Sigmoid colon (tissue), 7 donors: ENCODE results near the gene TMEM179. TPM values are rescaled to one million over a fixed set of nuclear protein-coding genes. Genes with fewer than 3 reads are reported as not detected.

Experiments used
- DNase-seq: peaks from one replicate; pipeline ENCODE4 v3.0.0-alpha.2; 2019
- H3K27ac ChIP-seq, 4 donors: fragments of 200-600 bp; sonication (generic); one replicate each; pipeline ENCODE4 v1.5.1; 2016 to 2019; ENCODE audit warnings: mild to moderate bottlenecking in 1 of 4
- H3K27me3 ChIP-seq, 3 donors: fragments of 200-600 bp; sonication (generic); one replicate each; pipeline ENCODE4 v1.5.1; 2019; ENCODE audit warnings: mild to moderate bottlenecking in 1 of 3
- H3K36me3 ChIP-seq, 4 donors: fragments of 200-600 bp; sonication (generic); one replicate each; pipeline ENCODE4 v1.5.1; 2016 to 2019
- H3K4me1 ChIP-seq, 4 donors: fragments of 200-600 bp; sonication (generic); one replicate each; pipeline ENCODE4 v1.5.1; 2017 to 2019
- H3K4me3 ChIP-seq, 4 donors: fragments of 200-600 bp; sonication (generic); one replicate each; pipeline ENCODE4 v1.5.1; 2017 to 2019; ENCODE audit warnings: mild to moderate bottlenecking in 2 of 4, moderate library complexity in 1 of 4
- H3K9me3 ChIP-seq, 4 donors: fragments of 200-600 bp in 3 of 4; sonication (generic) in 3 of 4; one replicate each; pipeline versions ENCODE4 v1.5.1 to v1.6.1; 2013 to 2019
- EP300 ChIP-seq, 4 donors: sonication (generic); formaldehyde crosslinking; IDR thresholded peaks; one replicate each; pipeline ENCODE4 v1.6.1; 2017; ENCODE audit warnings: antibody characterized with exemption in 4 of 4
- POLR2A ChIP-seq, 2 donors: fragments of 450-650 bp; IDR thresholded peaks; one replicate each; pipeline ENCODE4 v1.6.1; 2016; ENCODE audit warnings: antibody characterized with exemption in 2 of 2, mild to moderate bottlenecking in 2 of 2, moderate library complexity in 2 of 2
- POLR2AphosphoS5 ChIP-seq, 4 donors: sonication (generic); formaldehyde crosslinking; IDR thresholded peaks; one replicate each; pipeline ENCODE4 v1.6.1; 2017; ENCODE audit warnings: antibody characterized with exemption in 4 of 4
- WGBS, 2 donors: extraction: QIAGEN DNeasy Blood & Tissue Kit; methylation state at CpG; one replicate each; pipeline ENCODE4 v1.1.7; 2013; 5-methylcytosine and 5-hydroxymethylcytosine counted together
- intact Hi-C: fragments of 100-400 bp; cut with DNase I; formaldehyde crosslinking; loops from one replicate; pipeline ENCODE4 v1.15.1; 2023
- polyA plus RNA-seq, 3 donors: library from polyadenylated mRNA; stranded (reverse); fragments of 200-250 nt; gene quantifications; one replicate each; pipeline ENCODE4 v1.2.3, GENCODE V29; 2013
- total RNA-seq, 4 donors: library from RNA; depleted of rRNA; stranded (reverse); fragments of >200 nt; gene quantifications; one replicate each; pipeline ENCODE4 v1.1.0, GENCODE V29; 2016
- TF ChIP-seq, protein P1 (sequence below), 4 experiments: fragments of 450-650 bp in 3 of 4; fragments of 200-600 bp in 1 of 4; IDR thresholded peaks; one replicate each; pipeline ENCODE4 v1.5.1; 2016 to 2019; ENCODE audit warnings: antibody characterized with exemption in 4 of 4, mild to moderate bottlenecking in 3 of 4, moderate library complexity in 2 of 4
- donor health status: healthy with polysubstance abuse.
- donor health status: Bipolar disorder and iron deficiency.
- donor health status: healthy.

TMEM179 gene
- total and polyA plus RNA-seq, 7 donors, result 1.4 to 5.4 (median 4.1) TPM; not detected in 2

- Histone ChIP-seq H3K27ac (no peak overlapping the region), H3K36me3 (no peaks in the 10 kb centered on the region), H3K4me3 (no peak overlapping the region), H3K4me1 (peaks cover 0 to 7% (median 3%) of the 10 kb centered on the region in 4 donors), H3K27me3 (peaks cover 0 to 18% (median 3%) of the 10 kb centered on the region in 3 donors), H3K9me3 (peaks cover 0 to 4% (median 0%) of the 10 kb centered on the region in 4 donors)
- intact Hi-C loops, result loop anchor here (5.0 kb wide), 1 partner anchor 567 kb away; no protein-coding TSS in a partner anchor
- 82 to 86% methylated on average over 12 of the region's 12 CpGs for WGBS, 2 donors
- DNase-seq, result no peak
- TF ChIP-seq, protein P1, sequence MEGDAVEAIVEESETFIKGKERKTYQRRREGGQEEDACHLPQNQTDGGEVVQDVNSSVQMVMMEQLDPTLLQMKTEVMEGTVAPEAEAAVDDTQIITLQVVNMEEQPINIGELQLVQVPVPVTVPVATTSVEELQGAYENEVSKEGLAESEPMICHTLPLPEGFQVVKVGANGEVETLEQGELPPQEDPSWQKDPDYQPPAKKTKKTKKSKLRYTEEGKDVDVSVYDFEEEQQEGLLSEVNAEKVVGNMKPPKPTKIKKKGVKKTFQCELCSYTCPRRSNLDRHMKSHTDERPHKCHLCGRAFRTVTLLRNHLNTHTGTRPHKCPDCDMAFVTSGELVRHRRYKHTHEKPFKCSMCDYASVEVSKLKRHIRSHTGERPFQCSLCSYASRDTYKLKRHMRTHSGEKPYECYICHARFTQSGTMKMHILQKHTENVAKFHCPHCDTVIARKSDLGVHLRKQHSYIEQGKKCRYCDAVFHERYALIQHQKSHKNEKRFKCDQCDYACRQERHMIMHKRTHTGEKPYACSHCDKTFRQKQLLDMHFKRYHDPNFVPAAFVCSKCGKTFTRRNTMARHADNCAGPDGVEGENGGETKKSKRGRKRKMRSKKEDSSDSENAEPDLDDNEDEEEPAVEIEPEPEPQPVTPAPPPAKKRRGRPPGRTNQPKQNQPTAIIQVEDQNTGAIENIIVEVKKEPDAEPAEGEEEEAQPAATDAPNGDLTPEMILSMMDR (IDR thresholded peaks at IDR 0.05), result no peak
- TF ChIP-seq POLR2A (IDR thresholded peaks at IDR 0.05), result no peak
- no peak for TF ChIP-seq POLR2AphosphoS5 (IDR thresholded peaks at IDR 0.05)
- no peak for TF ChIP-seq EP300 (IDR thresholded peaks at IDR 0.05)
Measured at GRCh38 chr14:104644091-104644635, 39.6 kb upstream of the TMEM179 start.

DNA sequence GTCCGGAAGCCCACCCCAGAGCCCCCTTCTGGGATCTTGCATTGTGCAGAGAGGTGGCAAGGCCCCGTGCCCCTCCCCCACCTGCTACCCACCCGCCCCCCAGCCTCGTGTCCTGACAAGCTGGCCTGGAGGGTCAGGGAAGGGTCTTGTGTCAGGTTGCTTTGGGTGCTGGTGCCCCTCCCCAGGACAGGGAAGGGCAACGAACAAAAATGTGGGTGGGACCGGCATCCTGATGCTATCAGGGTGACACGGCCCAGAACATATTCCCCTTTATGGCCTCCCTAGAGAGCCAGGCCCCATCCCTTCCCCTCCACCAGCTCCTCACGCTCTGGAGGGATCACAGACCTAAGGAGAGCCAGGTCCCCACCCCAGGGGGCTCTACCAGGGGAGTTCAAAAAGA, 38.7 kb upstream of the TMEM179 start:
- H3K9me3 ChIP-seq, result peaks cover 0 to 4% (median 0%) of the 10 kb centered on the region in 4 donors
- intact Hi-C loops, result loop anchor here (5.0 kb wide), 1 partner anchor 566 kb away; no protein-coding TSS in a partner anchor
- H3K4me3 ChIP-seq, result no peak overlapping the region
- no peak overlapping the region for H3K27ac ChIP-seq
- DNase-seq, result no peak
- peaks cover 0 to 7% (median 3%) of the 10 kb centered on the region in 4 donors for H3K4me1 ChIP-seq
- H3K36me3 ChIP-seq, result no peaks in the 10 kb centered on the region
- no peak for TF ChIP-seq POLR2AphosphoS5 (IDR thresholded peaks at IDR 0.05)
- TF ChIP-seq POLR2A (IDR thresholded peaks at IDR 0.05), result no peak
- TF ChIP-seq, protein P1 (IDR thresholded peaks at IDR 0.05), result no peak
- TF ChIP-seq EP300 (IDR thresholded peaks at IDR 0.05), result no peak
- H3K27me3 ChIP-seq, result peaks cover 0 to 22% (median 3%) of the 10 kb centered on the region in 3 donors
- WGBS, 2 donors, result 39 to 61% methylated on average over 8 of the region's 8 CpGs

GRCh38 chr14:104642540-104642868, 37.9 kb upstream of the TMEM179 start:
- no peak overlapping the region for H3K27ac ChIP-seq
- H3K4me3 ChIP-seq, result no peak overlapping the region
- peaks cover 0 to 4% (median 0%) of the 10 kb centered on the region in 4 donors for H3K9me3 ChIP-seq
- DNase-seq, result no peak
- no peaks in the 10 kb centered on the region for H3K36me3 ChIP-seq
- intact Hi-C loops, result loop anchor here (5.0 kb wide), 1 partner anchor 565 kb away; no protein-coding TSS in a partner anchor
- H3K27me3 ChIP-seq, result peaks cover 0 to 22% (median 3%) of the 10 kb centered on the region in 3 donors
- no peak for TF ChIP-seq POLR2AphosphoS5 (IDR thresholded peaks at IDR 0.05)
- TF ChIP-seq, protein P1 (IDR thresholded peaks at IDR 0.05), result no peak
- no peak for TF ChIP-seq EP300 (IDR thresholded peaks at IDR 0.05)
- no peak for TF ChIP-seq POLR2A (IDR thresholded peaks at IDR 0.05)
- H3K4me1 ChIP-seq, result peaks cover 0 to 7% (median 3%) of the 10 kb centered on the region in 4 donors
- WGBS, 2 donors, result 91 to 95% methylated on average over 9 of the region's 9 CpGs

GRCh38 chr14:104641753-104642539, 37.4 kb upstream of the TMEM179 start:
- Histone ChIP-seq H3K4me3 (no peak overlapping the region), H3K4me1 (peaks cover 0 to 7% (median 3%) of the 10 kb centered on the region in 4 donors), H3K36me3 (no peaks in the 10 kb centered on the region), H3K27me3 (peaks cover 0 to 22% (median 3%) of the 10 kb centered on the region in 3 donors), H3K27ac (no peak overlapping the region), H3K9me3 (peaks cover 0 to 4% (median 0%) of the 10 kb centered on the region in 4 donors)
- intact Hi-C loops, result loop anchor here (5.0 kb wide), 1 partner anchor 565 kb away; no protein-coding TSS in a partner anchor
- no peak for DNase-seq
- TF ChIP-seq EP300 (IDR thresholded peaks at IDR 0.05) (no peak), POLR2A (IDR thresholded peaks at IDR 0.05) (no peak), POLR2AphosphoS5 (IDR thresholded peaks at IDR 0.05) (no peak)
- TF ChIP-seq, protein P1 (IDR thresholded peaks at IDR 0.05), result no peak
- 64 to 79% methylated on average over 23 of the region's 23 CpGs for WGBS, 2 donors
